Measurements from ENCODE around the gene MYH9.

The MYH9 gene

DNA sequence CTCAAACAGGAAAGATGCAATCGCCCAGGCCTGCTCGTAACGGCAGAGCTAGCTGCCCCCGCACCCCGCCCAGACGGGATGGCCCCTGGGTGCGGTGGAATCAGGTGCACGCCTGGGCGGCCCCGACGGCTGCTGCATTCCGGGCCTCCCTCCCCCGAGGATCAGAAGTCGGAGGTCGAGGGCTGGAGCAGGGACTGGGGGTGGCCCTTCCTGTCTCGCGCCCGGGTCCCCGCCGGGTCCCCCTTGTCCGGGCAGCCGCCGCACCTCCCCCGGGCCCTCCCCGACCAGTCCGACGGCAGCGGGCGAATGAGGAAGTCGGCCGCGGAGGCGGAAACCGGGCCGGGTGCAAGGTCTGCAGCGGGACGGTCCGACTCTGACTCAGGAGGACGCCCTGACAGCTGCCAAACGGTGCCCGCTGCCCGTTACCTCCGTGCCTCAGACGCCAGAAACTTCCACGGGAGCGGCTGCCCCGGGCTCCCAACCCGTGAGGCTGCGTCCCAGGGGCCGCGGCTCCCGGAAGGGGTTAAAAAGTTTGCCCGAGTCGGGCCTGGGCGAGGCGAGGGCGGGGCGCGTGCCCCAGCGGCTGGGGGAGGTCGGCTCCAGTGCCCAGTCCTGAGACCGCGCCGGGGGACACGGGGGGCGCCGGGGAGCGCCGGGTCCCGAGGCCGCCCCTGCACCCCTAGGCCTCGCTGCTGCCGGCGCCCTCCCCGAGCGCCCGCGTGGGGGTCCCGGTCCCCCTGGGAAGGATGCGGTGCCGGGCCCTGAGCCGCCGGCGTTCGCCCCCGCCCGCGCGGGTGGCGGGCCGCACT, 663 bp downstream of the MYH9 start (continued):
- TF ChIP-seq ZFHX2 (tag by site-specific recombination; conservative IDR thresholded peaks at IDR 0.05) (peak; percentile 73), GLI4 (tag by site-specific recombination; IDR thresholded peaks at IDR 0.05) (no peak), ZEB2 (tag by site-specific recombination; IDR thresholded peaks at IDR 0.05) (peak; percentile 45; the same call in 1 of the 2 replicates), ZNF341 (tag by site-specific recombination; IDR thresholded peaks at IDR 0.05; ENCODE audit: low read depth) (peak; percentile 84), ZNF404 (tag by site-specific recombination; IDR thresholded peaks at IDR 0.05) (no peak), ZNF155 (tag by site-specific recombination; IDR thresholded peaks at IDR 0.05) (no peak), ZNF23 (tag by site-specific recombination; IDR thresholded peaks at IDR 0.05; ENCODE audit: borderline replicate concordance) (no peak), SP2 (tag by site-specific recombination; IDR thresholded peaks at IDR 0.05) (peak; percentile 80), KLF16 (tag by site-specific recombination; IDR thresholded peaks at IDR 0.05) (0 out of 2 replicates have a peak, but pooled peaks have one; percentile 35), GLIS2 (tag by site-specific recombination; IDR thresholded peaks at IDR 0.05) (peak; percentile 82), SP3 (tag by site-specific recombination; IDR thresholded peaks at IDR 0.05) (peak; percentile 50), KLF9 (tag by site-specific recombination; IDR thresholded peaks at IDR 0.05; ENCODE audit: low read depth) (peak; percentile 59), ZNF146 (tag by site-specific recombination; IDR thresholded peaks at IDR 0.05) (0 out of 2 replicates have a peak, but pooled peaks have one; percentile 9), ZBTB20 (tag by site-specific recombination; IDR thresholded peaks at IDR 0.05) (peak; percentile 81), KLF10 (tag by site-specific recombination; IDR thresholded peaks at IDR 0.05) (no peak), ZFP41 (tag by site-specific recombination; IDR thresholded peaks at IDR 0.05; ENCODE audit: borderline replicate concordance) (no peak), RBAK (tag by site-specific recombination; IDR thresholded peaks at IDR 0.05) (no peak), IKZF3 (tag by site-specific recombination; IDR thresholded peaks at IDR 0.05) (no peak)
- TF ChIP-seq, protein P1, sequence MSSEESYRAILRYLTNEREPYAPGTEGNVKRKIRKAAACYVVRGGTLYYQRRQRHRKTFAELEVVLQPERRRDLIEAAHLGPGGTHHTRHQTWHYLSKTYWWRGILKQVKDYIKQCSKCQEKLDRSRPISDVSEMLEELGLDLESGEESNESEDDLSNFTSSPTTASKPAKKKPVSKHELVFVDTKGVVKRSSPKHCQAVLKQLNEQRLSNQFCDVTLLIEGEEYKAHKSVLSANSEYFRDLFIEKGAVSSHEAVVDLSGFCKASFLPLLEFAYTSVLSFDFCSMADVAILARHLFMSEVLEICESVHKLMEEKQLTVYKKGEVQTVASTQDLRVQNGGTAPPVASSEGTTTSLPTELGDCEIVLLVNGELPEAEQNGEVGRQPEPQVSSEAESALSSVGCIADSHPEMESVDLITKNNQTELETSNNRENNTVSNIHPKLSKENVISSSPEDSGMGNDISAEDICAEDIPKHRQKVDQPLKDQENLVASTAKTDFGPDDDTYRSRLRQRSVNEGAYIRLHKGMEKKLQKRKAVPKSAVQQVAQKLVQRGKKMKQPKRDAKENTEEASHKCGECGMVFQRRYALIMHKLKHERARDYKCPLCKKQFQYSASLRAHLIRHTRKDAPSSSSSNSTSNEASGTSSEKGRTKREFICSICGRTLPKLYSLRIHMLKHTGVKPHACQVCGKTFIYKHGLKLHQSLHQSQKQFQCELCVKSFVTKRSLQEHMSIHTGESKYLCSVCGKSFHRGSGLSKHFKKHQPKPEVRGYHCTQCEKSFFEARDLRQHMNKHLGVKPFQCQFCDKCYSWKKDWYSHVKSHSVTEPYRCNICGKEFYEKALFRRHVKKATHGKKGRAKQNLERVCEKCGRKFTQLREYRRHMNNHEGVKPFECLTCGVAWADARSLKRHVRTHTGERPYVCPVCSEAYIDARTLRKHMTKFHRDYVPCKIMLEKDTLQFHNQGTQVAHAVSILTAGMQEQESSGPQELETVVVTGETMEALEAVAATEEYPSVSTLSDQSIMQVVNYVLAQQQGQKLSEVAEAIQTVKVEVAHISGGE (tag by site-specific recombination; conservative IDR thresholded peaks at IDR 0.05; ENCODE audit: low read depth), result peak; percentile 80
- TF ChIP-seq, protein P2, sequence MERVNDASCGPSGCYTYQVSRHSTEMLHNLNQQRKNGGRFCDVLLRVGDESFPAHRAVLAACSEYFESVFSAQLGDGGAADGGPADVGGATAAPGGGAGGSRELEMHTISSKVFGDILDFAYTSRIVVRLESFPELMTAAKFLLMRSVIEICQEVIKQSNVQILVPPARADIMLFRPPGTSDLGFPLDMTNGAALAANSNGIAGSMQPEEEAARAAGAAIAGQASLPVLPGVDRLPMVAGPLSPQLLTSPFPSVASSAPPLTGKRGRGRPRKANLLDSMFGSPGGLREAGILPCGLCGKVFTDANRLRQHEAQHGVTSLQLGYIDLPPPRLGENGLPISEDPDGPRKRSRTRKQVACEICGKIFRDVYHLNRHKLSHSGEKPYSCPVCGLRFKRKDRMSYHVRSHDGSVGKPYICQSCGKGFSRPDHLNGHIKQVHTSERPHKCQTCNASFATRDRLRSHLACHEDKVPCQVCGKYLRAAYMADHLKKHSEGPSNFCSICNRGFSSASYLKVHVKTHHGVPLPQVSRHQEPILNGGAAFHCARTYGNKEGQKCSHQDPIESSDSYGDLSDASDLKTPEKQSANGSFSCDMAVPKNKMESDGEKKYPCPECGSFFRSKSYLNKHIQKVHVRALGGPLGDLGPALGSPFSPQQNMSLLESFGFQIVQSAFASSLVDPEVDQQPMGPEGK (tag by site-specific recombination; IDR thresholded peaks at IDR 0.05), result peak; percentile 84
- TF ChIP-seq, protein P3, sequence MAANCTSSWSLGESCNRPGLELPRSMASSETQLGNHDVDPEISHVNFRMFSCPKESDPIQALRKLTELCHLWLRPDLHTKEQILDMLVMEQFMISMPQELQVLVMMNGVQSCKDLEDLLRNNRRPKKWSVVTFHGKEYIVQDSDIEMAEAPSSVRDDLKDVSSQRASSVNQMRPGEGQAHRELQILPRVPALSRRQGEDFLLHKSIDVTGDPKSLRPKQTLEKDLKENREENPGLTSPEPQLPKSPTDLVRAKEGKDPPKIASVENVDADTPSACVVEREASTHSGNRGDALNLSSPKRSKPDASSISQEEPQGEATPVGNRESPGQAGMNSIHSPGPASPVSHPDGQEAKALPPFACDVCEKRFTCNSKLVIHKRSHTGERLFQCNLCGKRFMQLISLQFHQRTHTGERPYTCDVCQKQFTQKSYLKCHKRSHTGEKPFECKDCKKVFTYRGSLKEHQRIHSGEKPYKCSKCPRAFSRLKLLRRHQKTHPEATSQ (tag by site-specific recombination; IDR thresholded peaks at IDR 0.05), result peak; percentile 70; the same call in 1 of the 2 replicates
- TF ChIP-seq, protein P4, sequence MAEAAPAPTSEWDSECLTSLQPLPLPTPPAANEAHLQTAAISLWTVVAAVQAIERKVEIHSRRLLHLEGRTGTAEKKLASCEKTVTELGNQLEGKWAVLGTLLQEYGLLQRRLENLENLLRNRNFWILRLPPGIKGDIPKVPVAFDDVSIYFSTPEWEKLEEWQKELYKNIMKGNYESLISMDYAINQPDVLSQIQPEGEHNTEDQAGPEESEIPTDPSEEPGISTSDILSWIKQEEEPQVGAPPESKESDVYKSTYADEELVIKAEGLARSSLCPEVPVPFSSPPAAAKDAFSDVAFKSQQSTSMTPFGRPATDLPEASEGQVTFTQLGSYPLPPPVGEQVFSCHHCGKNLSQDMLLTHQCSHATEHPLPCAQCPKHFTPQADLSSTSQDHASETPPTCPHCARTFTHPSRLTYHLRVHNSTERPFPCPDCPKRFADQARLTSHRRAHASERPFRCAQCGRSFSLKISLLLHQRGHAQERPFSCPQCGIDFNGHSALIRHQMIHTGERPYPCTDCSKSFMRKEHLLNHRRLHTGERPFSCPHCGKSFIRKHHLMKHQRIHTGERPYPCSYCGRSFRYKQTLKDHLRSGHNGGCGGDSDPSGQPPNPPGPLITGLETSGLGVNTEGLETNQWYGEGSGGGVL (tag by site-specific recombination; IDR thresholded peaks at IDR 0.05), result peak; percentile 74
- TF ChIP-seq, protein P5, sequence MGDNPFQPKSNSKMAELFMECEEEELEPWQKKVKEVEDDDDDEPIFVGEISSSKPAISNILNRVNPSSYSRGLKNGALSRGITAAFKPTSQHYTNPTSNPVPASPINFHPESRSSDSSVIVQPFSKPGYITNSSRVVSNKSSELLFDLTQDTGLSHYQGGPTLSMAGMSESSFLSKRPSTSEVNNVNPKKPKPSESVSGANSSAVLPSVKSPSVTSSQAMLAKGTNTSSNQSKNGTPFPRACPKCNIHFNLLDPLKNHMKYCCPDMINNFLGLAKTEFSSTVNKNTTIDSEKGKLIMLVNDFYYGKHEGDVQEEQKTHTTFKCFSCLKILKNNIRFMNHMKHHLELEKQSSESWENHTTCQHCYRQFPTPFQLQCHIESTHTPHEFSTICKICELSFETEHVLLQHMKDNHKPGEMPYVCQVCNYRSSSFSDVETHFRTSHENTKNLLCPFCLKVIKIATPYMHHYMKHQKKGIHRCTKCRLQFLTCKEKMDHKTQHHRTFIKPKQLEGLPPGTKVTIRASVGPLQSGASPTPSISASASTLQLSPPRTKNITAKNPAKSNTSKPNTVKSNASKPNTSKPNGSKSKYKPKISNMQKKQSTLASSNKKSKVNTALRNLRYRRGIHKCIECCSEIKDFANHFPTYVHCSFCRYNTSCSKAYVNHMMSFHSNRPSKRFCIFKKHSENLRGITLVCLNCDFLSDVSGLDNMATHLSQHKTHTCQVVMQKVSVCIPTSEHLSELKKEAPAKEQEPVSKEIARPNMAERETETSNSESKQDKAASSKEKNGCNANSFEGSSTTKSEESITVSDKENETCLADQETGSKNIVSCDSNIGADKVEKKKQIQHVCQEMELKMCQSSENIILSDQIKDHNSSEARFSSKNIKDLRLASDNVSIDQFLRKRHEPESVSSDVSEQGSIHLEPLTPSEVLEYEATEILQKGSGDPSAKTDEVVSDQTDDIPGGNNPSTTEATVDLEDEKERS (tag by site-specific recombination; IDR thresholded peaks at IDR 0.05), result no peak; the same call in 1 of the 2 replicates
- TF ChIP-seq, protein P6, sequence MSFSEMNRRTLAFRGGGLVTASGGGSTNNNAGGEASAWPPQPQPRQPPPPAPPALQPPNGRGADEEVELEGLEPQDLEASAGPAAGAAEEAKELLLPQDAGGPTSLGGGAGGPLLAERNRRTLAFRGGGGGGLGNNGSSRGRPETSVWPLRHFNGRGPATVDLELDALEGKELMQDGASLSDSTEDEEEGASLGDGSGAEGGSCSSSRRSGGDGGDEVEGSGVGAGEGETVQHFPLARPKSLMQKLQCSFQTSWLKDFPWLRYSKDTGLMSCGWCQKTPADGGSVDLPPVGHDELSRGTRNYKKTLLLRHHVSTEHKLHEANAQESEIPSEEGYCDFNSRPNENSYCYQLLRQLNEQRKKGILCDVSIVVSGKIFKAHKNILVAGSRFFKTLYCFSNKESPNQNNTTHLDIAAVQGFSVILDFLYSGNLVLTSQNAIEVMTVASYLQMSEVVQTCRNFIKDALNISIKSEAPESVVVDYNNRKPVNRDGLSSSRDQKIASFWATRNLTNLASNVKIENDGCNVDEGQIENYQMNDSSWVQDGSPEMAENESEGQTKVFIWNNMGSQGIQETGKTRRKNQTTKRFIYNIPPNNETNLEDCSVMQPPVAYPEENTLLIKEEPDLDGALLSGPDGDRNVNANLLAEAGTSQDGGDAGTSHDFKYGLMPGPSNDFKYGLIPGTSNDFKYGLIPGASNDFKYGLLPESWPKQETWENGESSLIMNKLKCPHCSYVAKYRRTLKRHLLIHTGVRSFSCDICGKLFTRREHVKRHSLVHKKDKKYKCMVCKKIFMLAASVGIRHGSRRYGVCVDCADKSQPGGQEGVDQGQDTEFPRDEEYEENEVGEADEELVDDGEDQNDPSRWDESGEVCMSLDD (tag by site-specific recombination; IDR thresholded peaks at IDR 0.05), result 0 out of 2 replicates have a peak, but pooled peaks have one; percentile 50

All from HEK293 (cell line).